ENCODE data around the gene NRXN3.

GRCh38 chr14:79080040-79080439 is 909.9 kb downstream of the NRXN3 start:
- TF ChIP-seq CTCF (conservative IDR thresholded peaks at IDR 0.05; ENCODE audit: low read length): no peak
- no peak for TF ChIP-seq EZH2phosphoT487 (IDR thresholded peaks at IDR 0.05; ENCODE audit: borderline replicate concordance, low read depth, low read length)
